SK-N-SH (cell line): Measurements from ENCODE around the gene KRTAP1-3. TPM values are rescaled to one million over a fixed set of nuclear protein-coding genes. Genes with fewer than 3 reads are reported as not detected.

Source experiments
- CTCF ChIA-PET: fragments of 300-600, 350-600 bp; formaldehyde crosslinking; extraction: SDS; loops from one replicate; lab custom pipeline; 2021; lab: Yijun Ruan, JAX
- POLR2A ChIA-PET: fragments of 350-600 bp; sonication (Branson Sonifier 250); formaldehyde crosslinking; extraction: SDS; loops from one replicate; lab custom pipeline; 2020; ENCODE audit warnings: antibody characterized with exemption, inconsistent platforms; lab: Yijun Ruan, JAX
- DNase-seq: peaks from one replicate; pipeline ENCODE4 v3.0.0; 2012
- H2AFZ ChIP-seq: fragments of 200-600 bp; sonication (generic); 2 replicates; pipeline ENCODE4 v1.8.1; 2016; ENCODE audit warnings: antibody characterized with exemption, mild to moderate bottlenecking, low read depth
- H3F3A ChIP-seq: fragments of 200-600 bp; sonication (generic); replicated peaks from 2 replicates; pipeline ENCODE3; 2016; ENCODE audit warnings: antibody characterized with exemption, mild to moderate bottlenecking; ENCODE audit not compliant: insufficient read depth
- H3K27ac ChIP-seq, 2 experiments: fragments of 200-500 bp in 1 of 2; fragments of 200-600 bp in 1 of 2; sonication (Bioruptor generic) in 1 of 2; sonication (generic), shearing (Covaris generic) in 1 of 2; 2 replicates each; pipeline versions ENCODE4 v1.5.1 to v1.6.1; 2014 to 2016; ENCODE audit warnings: low read depth in 2 of 2, inconsistent platforms in 1 of 2, low read length in 1 of 2, mild to moderate bottlenecking in 1 of 2, mixed read lengths in 1 of 2
- H3K27me3 ChIP-seq: fragments of 200-600 bp; sonication (generic), shearing (Covaris generic); 2 replicates; pipeline ENCODE4 v1.6.1; 2016; ENCODE audit warnings: mixed run types; ENCODE audit not compliant: insufficient read depth
- H3K36me3 ChIP-seq, 2 experiments: fragments of 200-500 bp in 1 of 2; fragments of 200-600 bp in 1 of 2; sonication (Bioruptor generic) in 1 of 2; sonication (generic) in 1 of 2; replicated peaks in 1 of 2; 2 replicates each; pipeline versions ENCODE3 to v1.5.1; 2014 to 2016; ENCODE audit warnings: low read length in 1 of 2, mild to moderate bottlenecking in 1 of 2; ENCODE audit not compliant: insufficient read depth in 2 of 2, control insufficient read depth in 1 of 2
- H3K4me1 ChIP-seq, 2 experiments: fragments of 200-500 bp in 1 of 2; fragments of 200-600 bp in 1 of 2; sonication (Bioruptor generic) in 1 of 2; sonication (generic), shearing (Covaris generic) in 1 of 2; 2 replicates each; pipeline versions ENCODE4 v1.5.1 to v1.6.1; 2014 to 2016; ENCODE audit warnings: low read depth in 1 of 2, low read length in 1 of 2, mixed run types in 1 of 2; ENCODE audit not compliant: insufficient read depth in 2 of 2, control insufficient read depth in 1 of 2
- H3K4me2 ChIP-seq: fragments of 200-600 bp; sonication (generic), shearing (Covaris generic); 2 replicates; pipeline ENCODE4 v1.6.1; 2017; ENCODE audit warnings: mixed run types
- H3K4me3 ChIP-seq, 2 experiments: fragments of 200-500 bp in 1 of 2; fragments of 200-600 bp in 1 of 2; sonication (Bioruptor generic) in 1 of 2; sonication (generic), shearing (Covaris generic) in 1 of 2; 2 replicates each; pipeline versions ENCODE4 v1.5.1 to v1.8.1; 2014 to 2016; ENCODE audit warnings: low read depth in 2 of 2, inconsistent platforms in 1 of 2, low read length in 1 of 2, mild to moderate bottlenecking in 1 of 2, mixed read lengths in 1 of 2, moderate library complexity in 1 of 2
- H3K79me2 ChIP-seq: fragments of 200-600 bp; sonication (generic); 2 replicates; pipeline ENCODE4 v1.8.1; 2017; ENCODE audit warnings: mild to moderate bottlenecking; ENCODE audit not compliant: insufficient read depth
- H3K9ac ChIP-seq: fragments of 200-600 bp; sonication (generic); 2 replicates; pipeline ENCODE4 v1.6.1; 2017; ENCODE audit warnings: mixed run types
- H3K9me2 ChIP-seq: fragments of 200-600 bp; sonication (generic); 2 replicates; pipeline ENCODE4 v1.6.1; 2017; ENCODE audit warnings: mixed run types
- H3K9me3 ChIP-seq: fragments of 200-600 bp; sonication (generic); 2 replicates; pipeline ENCODE4 v1.6.1; 2017; ENCODE audit warnings: mixed run types, mild to moderate bottlenecking, moderate library complexity
- H4K20me1 ChIP-seq: fragments of 200-600 bp; sonication (generic); 2 replicates; pipeline ENCODE4 v1.6.1; 2017; ENCODE audit warnings: mild to moderate bottlenecking, mixed run types; ENCODE audit not compliant: insufficient read depth
- ELF1 ChIP-seq: IDR thresholded peaks from 2 replicates; pipeline ENCODE4 v1.4.0; 2012
- EP300 ChIP-seq, 2 experiments: IDR thresholded peaks; 2 replicates each; pipeline versions ENCODE4 v1.4.0 to v1.6.1; 2012; ENCODE audit warnings: borderline replicate concordance in 1 of 2, low read depth in 1 of 2, low read length in 1 of 2
- GATA2 ChIP-seq: sonication (generic); formaldehyde crosslinking; IDR thresholded peaks from 2 replicates; pipeline ENCODE4 v1.5.0; 2020; ENCODE audit warnings: mild to moderate bottlenecking, missing genetic modification reagents
- NFIC ChIP-seq: IDR thresholded peaks from 2 replicates; pipeline ENCODE4 v1.4.0; 2012; ENCODE audit warnings: borderline replicate concordance
- RAD21 ChIP-seq: IDR thresholded peaks from 2 replicates; pipeline ENCODE4 v1.6.1; 2012; ENCODE audit warnings: mild to moderate bottlenecking, low read length
- REST ChIP-seq: IDR thresholded peaks from 2 replicates; pipeline ENCODE4 v1.6.1; 2012; ENCODE audit warnings: mild to moderate bottlenecking, low read depth, low read length, moderate library complexity
- SIN3A ChIP-seq: IDR thresholded peaks from 2 replicates; pipeline ENCODE4 v1.6.1; 2012; ENCODE audit warnings: low read depth, mild to moderate bottlenecking, low read length, moderate library complexity, borderline replicate concordance
- SMC3 ChIP-seq: IDR thresholded peaks from 2 replicates; pipeline ENCODE4 v1.6.1; 2012; ENCODE audit warnings: low read depth, low read length, improper control_type of control experiment
- YY1 ChIP-seq: IDR thresholded peaks from 2 replicates; pipeline ENCODE4 v1.4.0; 2012; ENCODE audit warnings: low read depth, mild to moderate bottlenecking
- WGBS: methylation state at CpG from one replicate; pipeline ENCODE4 v1.1.6; 2017; ENCODE audit warnings: low lambda C conversion rate; 5-methylcytosine and 5-hydroxymethylcytosine counted together
- polyA plus RNA-seq, 3 experiments: library from polyadenylated mRNA; depleted of rRNA; stranded (reverse); fragments of >200 nt; gene quantifications; 2 replicates each; pipeline ENCODE4 v1.2.3, GENCODE V29; 2012
- TF ChIP-seq, protein P1 (sequence below): fragments of 200-600 bp; sonication (generic); IDR thresholded peaks from 2 replicates; pipeline ENCODE4 v1.6.1; 2017; ENCODE audit warnings: antibody characterized with exemption, mild to moderate bottlenecking, moderate library complexity
- TF ChIP-seq, protein P2 (sequence below): IDR thresholded peaks from 2 replicates; pipeline ENCODE4 v1.4.0; 2012; ENCODE audit warnings: low read depth, borderline replicate concordance

KRTAP1-3 gene
- polyA plus RNA-seq, 1 of the 3 experiments (the other 2 are of a cell fraction): not detected

DNA sequence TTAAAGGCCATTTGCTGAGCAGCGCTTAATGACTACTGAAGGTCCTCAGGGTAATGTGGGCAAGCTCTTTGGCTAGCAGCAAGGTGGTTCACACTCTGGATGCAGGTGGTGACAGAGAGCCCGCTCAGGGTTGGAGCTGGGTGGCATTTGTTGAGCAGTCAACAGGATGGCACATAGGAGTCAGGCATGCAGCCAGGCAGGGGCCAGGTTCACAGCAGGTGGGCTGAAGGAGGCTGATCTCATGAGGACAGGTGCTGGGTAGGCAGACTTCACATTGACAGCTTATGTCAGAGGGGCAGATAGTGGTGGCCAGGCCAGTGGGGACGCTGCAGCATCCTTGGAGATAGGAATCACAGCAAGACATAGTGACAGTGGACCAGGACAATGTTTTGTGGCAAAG lies 30.3 kb downstream of the KRTAP1-3 start:
- no peak overlapping the region for H3K27ac ChIP-seq
- H2AFZ ChIP-seq: no peak overlapping the region
- H3K4me3 ChIP-seq: no peak overlapping the region
- H4K20me1 ChIP-seq: no peaks in the 10 kb centered on the region
- CTCF ChIA-PET: interaction anchor here (1.0 kb wide), 1 partner anchor 318 kb away, joined by 3 read pairs; no protein-coding TSS in a partner anchor
- no peak overlapping the region for H3K9ac ChIP-seq
- no peak for DNase-seq
- POLR2A ChIA-PET: no interaction called here
- H3K4me2 ChIP-seq: no peak overlapping the region
- no peaks in the 10 kb centered on the region for H3K9me3 ChIP-seq
- H3K4me1 ChIP-seq: no peaks in the 10 kb centered on the region
- H3K27me3 ChIP-seq: peaks cover 47% of the 10 kb centered on the region; the same call in 1 of the 2 replicates
- H3K79me2 ChIP-seq: no peaks in the 10 kb centered on the region
- TF ChIP-seq, protein P1, sequence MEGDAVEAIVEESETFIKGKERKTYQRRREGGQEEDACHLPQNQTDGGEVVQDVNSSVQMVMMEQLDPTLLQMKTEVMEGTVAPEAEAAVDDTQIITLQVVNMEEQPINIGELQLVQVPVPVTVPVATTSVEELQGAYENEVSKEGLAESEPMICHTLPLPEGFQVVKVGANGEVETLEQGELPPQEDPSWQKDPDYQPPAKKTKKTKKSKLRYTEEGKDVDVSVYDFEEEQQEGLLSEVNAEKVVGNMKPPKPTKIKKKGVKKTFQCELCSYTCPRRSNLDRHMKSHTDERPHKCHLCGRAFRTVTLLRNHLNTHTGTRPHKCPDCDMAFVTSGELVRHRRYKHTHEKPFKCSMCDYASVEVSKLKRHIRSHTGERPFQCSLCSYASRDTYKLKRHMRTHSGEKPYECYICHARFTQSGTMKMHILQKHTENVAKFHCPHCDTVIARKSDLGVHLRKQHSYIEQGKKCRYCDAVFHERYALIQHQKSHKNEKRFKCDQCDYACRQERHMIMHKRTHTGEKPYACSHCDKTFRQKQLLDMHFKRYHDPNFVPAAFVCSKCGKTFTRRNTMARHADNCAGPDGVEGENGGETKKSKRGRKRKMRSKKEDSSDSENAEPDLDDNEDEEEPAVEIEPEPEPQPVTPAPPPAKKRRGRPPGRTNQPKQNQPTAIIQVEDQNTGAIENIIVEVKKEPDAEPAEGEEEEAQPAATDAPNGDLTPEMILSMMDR: no peak
- TF ChIP-seq SIN3A (no peak), NFIC (no peak), YY1 (no peak), EP300 (IDR thresholded peaks at IDR 0.05; ENCODE audit: borderline replicate concordance in 1 of 2, low read depth in 1 of 2, low read length in 1 of 2) (no peak), RAD21 (no peak), ELF1 (no peak), GATA2 (CRISPR knock-in tag) (no peak), SMC3 (no peak), REST (no peak)
- TF ChIP-seq, protein P2, sequence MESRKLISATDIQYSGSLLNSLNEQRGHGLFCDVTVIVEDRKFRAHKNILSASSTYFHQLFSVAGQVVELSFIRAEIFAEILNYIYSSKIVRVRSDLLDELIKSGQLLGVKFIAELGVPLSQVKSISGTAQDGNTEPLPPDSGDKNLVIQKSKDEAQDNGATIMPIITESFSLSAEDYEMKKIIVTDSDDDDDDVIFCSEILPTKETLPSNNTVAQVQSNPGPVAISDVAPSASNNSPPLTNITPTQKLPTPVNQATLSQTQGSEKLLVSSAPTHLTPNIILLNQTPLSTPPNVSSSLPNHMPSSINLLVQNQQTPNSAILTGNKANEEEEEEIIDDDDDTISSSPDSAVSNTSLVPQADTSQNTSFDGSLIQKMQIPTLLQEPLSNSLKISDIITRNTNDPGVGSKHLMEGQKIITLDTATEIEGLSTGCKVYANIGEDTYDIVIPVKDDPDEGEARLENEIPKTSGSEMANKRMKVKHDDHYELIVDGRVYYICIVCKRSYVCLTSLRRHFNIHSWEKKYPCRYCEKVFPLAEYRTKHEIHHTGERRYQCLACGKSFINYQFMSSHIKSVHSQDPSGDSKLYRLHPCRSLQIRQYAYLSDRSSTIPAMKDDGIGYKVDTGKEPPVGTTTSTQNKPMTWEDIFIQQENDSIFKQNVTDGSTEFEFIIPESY: no peak
- 14% methylated on average over 3 of the region's 3 CpGs for WGBS
- no peaks in the 10 kb centered on the region for H3F3A ChIP-seq
- H3K9me2 ChIP-seq: no peaks in the 10 kb centered on the region
- no peaks in the 10 kb centered on the region for H3K36me3 ChIP-seq
